Right ventricle myocardium superior (tissue), 1 donor: Measurements from ENCODE around the gene BMP4. TPM values are rescaled to one million over a fixed set of nuclear protein-coding genes. Genes with fewer than 3 reads are reported as not detected.

Experiments
- ATAC-seq: fragments of 200-7000 bp; cut with Tn5 transposase; one replicate; pipeline ENCODE4 v1.9.1; 2020; ENCODE audit warnings: mild to moderate bottlenecking; ENCODE audit not compliant: poor library complexity
- DNase-seq: peaks from one replicate; pipeline ENCODE4 v3.0.0-alpha.2; 2020
- intact Hi-C: fragments of 100-400 bp; cut with DNase I; formaldehyde crosslinking; loops from one replicate; pipeline ENCODE4 v1.11.2; 2022
- total RNA-seq: library from RNA; stranded (reverse); fragmentation: NEBNext Ultra II Directional; extraction: Animal tissue kit (Norgen Biotek cat#: 25700); gene quantifications from one replicate; pipeline ENCODE4 v1.2.1, GENCODE V29; 2021
- donor health status: DM: no; HTN: yes; CAD: no; lungs with severe emphysema.

The BMP4 gene
- total RNA-seq, 1 donor from 2014 or later, result 8.8 TPM

DNA sequence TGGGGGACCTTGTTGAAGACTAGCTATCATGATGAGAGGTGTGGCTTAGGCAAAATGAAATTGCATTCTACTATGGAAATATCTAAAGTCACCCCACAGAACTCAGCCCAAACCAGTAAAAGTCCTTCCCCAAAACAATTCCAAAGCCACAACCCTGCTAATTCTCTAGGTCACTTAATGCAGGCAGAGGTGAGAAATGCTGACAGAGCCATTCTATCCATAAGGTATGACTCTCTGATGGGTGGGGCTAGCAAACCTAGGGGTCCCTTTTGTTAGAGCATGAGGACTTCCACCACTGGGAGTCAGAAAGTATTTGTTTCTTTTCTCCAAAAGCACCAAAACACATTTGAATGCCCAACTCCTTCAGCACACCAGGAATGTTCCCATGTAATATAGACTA is 12.7 kb upstream of the BMP4 start:
- intact Hi-C loops, result no loop called here
- DNase-seq (no peak), ATAC-seq (no peak)

DNA sequence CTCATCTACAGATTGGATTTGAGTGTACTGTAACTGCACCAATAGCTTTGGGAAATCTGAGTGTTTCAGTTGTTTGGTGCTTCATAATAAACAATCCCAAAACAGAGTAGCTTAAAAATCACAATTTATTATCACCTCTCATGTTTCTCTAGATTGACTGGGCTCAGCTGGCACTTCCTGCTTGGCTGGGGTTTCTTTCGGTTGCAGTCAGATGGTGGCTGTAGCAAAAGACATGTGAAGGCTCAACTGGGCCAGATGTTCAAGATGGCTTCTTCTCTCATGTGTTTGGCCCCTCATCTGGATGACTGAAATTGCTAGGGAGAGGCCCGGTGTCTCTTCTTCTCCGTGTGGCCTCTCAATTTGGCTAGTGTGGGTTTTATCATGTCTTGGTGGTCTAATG is 12.1 kb upstream of the BMP4 start:
- no peak for DNase-seq
- intact Hi-C loops, result no loop called here
- no peak for ATAC-seq

- DNase-seq, result no peak
- intact Hi-C loops, result no loop called here
Measured at GRCh38 chr14:53967606-53968005, 11.0 kb upstream of the BMP4 start.

GRCh38 chr14:53964249-53964648 is 7.6 kb upstream of the BMP4 start:
- ATAC-seq, result no peak
- intact Hi-C loops, result no loop called here
- DNase-seq, result no peak

More at GRCh38 chr14:53967606-53968005, 11.0 kb upstream of the BMP4 start:
- no peak for ATAC-seq

- DNase-seq, result peak; percentile 42
- intact Hi-C loops, result no loop called here
- peak; percentile 95 for ATAC-seq
Measured at GRCh38 chr14:53963320-53964227, 6.9 kb upstream of the BMP4 start.

GRCh38 chr14:53962953-53963319 is 6.3 kb upstream of the BMP4 start:
- ATAC-seq (peak; percentile 10), DNase-seq (no peak)
- intact Hi-C loops, result no loop called here

GRCh38 chr14:53958628-53959027 is 2.0 kb upstream of the BMP4 start:
- DNase-seq (no peak), ATAC-seq (no peak)
- intact Hi-C loops, result loop anchor here (10.0 kb wide), 2 partner anchors 216 to 414 kb away; no protein-coding TSS in a partner anchor

- no peak for ATAC-seq
- DNase-seq, result no peak
- intact Hi-C loops, result loop anchor here (10.0 kb wide), 2 partner anchors 217 to 413 kb away; no protein-coding TSS in a partner anchor
Measured at GRCh38 chr14:53957739-53958138, 1.1 kb upstream of the BMP4 start.

GRCh38 chr14:53955671-53956426 is 776 bp downstream of the BMP4 start:
- intact Hi-C loops, result loop anchor here (2.0 to 10.0 kb wide), 3 partner anchors 81 to 411 kb away; no protein-coding TSS in a partner anchor
- ATAC-seq (peak; percentile 36), DNase-seq (peak; percentile 82)

GRCh38 chr14:53955229-53955556 is 1.4 kb downstream of the BMP4 start:
- intact Hi-C loops, result loop anchor here (2.0 to 10.0 kb wide), 3 partner anchors 80 to 410 kb away; no protein-coding TSS in a partner anchor
- DNase-seq (no peak), ATAC-seq (no peak)

GRCh38 chr14:53954551-53955228 is 1.9 kb downstream of the BMP4 start:
- DNase-seq (peak; percentile 53), ATAC-seq (no peak)
- intact Hi-C loops, result loop anchor here (2.0 to 10.0 kb wide), 3 partner anchors 80 to 410 kb away; no protein-coding TSS in a partner anchor

DNA sequence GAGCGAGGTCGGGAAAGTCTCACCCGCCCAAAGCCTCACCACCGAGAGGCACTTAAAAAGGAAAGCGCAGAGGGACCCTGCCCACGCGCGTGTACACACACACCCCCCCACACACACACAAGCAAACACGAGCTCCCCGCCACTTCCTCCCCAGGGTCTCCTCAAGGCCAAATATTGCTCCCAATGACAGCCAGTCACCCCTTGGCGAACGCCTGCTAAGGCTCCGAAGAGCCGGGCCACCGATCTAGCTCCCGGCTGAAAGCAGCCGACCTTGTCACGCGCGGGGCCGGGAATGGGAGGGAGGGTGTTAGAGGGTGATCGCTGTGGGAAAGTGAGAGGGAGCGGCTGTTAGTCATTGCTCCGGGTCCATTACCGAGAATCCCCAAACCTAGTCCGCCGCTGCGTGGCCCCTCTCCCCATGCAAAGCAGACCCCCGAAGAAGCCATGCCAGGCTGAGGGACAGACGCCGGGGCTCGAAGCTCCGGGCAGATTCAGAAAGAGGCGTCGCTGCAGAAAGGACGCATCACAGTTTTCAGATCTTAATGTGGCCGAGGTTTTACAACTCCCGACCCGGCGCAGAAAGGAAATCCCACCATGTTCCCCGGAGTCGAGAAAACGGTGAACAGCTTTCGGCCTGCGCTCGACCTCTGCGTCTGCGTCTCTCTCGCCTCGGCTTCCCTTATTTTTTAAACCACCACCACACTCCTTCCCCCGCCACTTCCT is 2.6 kb downstream of the BMP4 start:
- intact Hi-C loops, result loop anchor here (2.0 to 10.0 kb wide), 3 partner anchors 79 to 409 kb away; no protein-coding TSS in a partner anchor
- DNase-seq (peak; percentile 64), ATAC-seq (peak; percentile 39)

GRCh38 chr14:53953002-53953827 is 3.4 kb downstream of the BMP4 start:
- peak; percentile 90 for DNase-seq
- intact Hi-C loops, result loop anchor here (10.0 kb wide), 2 partner anchors 222 to 408 kb away; no protein-coding TSS in a partner anchor
- peak; percentile 90 for ATAC-seq

DNA sequence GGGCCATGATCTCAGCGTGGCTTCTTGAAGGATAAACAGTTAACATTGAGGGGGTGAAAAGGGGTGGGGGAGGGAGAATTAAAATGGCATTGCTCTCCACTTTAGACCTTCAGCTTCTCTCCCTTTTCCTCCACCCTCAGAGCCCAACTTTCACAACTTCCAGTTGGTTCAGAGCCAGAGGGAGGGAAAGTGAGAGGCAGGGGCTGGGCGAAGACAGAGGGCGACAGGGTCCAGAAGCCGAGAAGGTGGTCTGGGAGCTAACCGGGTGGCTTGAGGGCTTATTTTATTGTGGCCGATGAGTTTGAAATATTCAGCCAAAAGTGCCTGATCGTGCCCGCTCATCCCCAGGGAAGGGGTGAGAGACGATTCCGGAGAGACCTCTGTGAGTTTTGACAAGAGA is 4.1 kb downstream of the BMP4 start:
- ATAC-seq, result no peak
- no peak for DNase-seq
- intact Hi-C loops, result loop anchor here (10.0 kb wide), 2 partner anchors 222 to 408 kb away; no protein-coding TSS in a partner anchor

DNA sequence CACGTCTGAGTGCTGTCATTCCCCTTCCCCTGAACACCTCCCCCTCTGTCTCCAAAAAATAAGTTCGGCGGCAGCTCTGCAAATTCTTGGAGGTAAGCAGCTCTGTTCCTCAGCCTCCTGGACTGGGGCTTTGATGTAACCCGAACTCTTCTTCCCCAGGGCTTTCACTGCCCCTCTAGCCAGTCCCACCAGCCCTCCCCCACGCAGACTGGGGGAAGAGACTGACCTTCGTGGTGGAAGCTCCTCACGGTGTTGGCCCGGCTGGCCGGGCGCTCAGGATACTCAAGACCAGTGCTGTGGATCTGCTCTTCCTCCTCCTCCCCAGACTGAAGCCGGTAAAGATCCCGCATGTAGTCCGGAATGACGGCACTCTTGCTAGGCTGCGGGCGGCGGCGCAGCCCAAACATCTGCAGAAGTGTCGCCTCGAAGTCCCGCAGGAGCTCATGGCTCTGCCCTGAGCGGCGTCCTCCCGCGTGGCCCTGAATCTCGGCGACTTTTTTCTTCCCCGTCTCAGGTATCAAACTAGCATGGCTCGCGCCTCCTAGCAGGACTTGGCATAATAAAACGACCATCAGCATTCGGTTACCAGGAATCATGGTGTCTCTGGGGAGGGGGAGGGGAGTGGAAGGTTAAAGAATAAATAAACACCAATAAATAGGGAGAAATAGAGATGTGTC is 4.9 kb downstream of the BMP4 start:
- DNase-seq, result no peak
- intact Hi-C loops, result loop anchor here (10.0 kb wide), 2 partner anchors 223 to 407 kb away; no protein-coding TSS in a partner anchor
- no peak for ATAC-seq

GRCh38 chr14:53951243-53951626 is 5.4 kb downstream of the BMP4 start:
- ATAC-seq (no peak), DNase-seq (no peak)
- intact Hi-C loops, result loop anchor here (10.0 kb wide), 2 partner anchors 224 to 406 kb away; no protein-coding TSS in a partner anchor
